Trophoblast cell (in vitro differentiated cells and primary cell): ENCODE measurements around the gene SLC16A14.

Source experiments
- DNase-seq, 2 donors: peaks; one replicate each; pipeline ENCODE4 v3.0.0-alpha.2; 2016
- H2AFZ ChIP-seq: 2 replicates; pipeline ENCODE4 v1.6.1; 2013; ENCODE audit warnings: low read length, moderate library complexity, mild to moderate bottlenecking; ENCODE audit not compliant: insufficient read depth, poor library complexity
- H2AK5ac ChIP-seq: 2 replicates; pipeline ENCODE4 v1.6.1; 2013; ENCODE audit warnings: mild to moderate bottlenecking, low read length
- H2BK120ac ChIP-seq: 2 replicates; pipeline ENCODE4 v1.6.1; 2013; ENCODE audit warnings: low read length, mild to moderate bottlenecking, moderate library complexity; ENCODE audit not compliant: insufficient read depth, poor library complexity
- H2BK12ac ChIP-seq: 2 replicates; pipeline ENCODE4 v1.6.1; 2013; ENCODE audit warnings: mild to moderate bottlenecking, low read length, moderate library complexity
- H2BK5ac ChIP-seq: 2 replicates; pipeline ENCODE4 v1.6.1; 2013; ENCODE audit warnings: low read length, low read depth, moderate library complexity, mild to moderate bottlenecking; ENCODE audit not compliant: poor library complexity
- H3K14ac ChIP-seq: 2 replicates; pipeline ENCODE4 v1.6.1; 2013; ENCODE audit warnings: mild to moderate bottlenecking, low read length
- H3K18ac ChIP-seq: 2 replicates; pipeline ENCODE4 v1.6.1; 2013; ENCODE audit warnings: mild to moderate bottlenecking, low read length
- H3K23ac ChIP-seq: 2 replicates; pipeline ENCODE4 v1.6.1; 2013; ENCODE audit warnings: low read length
- H3K27ac ChIP-seq: 2 replicates; pipeline ENCODE4 v1.5.1; 2013; ENCODE audit warnings: low read depth, mild to moderate bottlenecking, inconsistent platforms, low read length, moderate library complexity
- H3K27me3 ChIP-seq: 2 replicates; pipeline ENCODE4 v1.6.1; 2013; ENCODE audit warnings: inconsistent platforms, mild to moderate bottlenecking, low read length, moderate library complexity; ENCODE audit not compliant: insufficient read depth
- H3K36me3 ChIP-seq, 2 experiments: 1 replicate in 1 of 2; 2 replicates in 1 of 2; pipeline ENCODE4 v1.6.1; 2013; ENCODE audit warnings: low read length in 2 of 2, mild to moderate bottlenecking in 2 of 2, moderate library complexity in 1 of 2; ENCODE audit not compliant: insufficient read depth in 2 of 2, control insufficient read depth in 1 of 2
- H3K4ac ChIP-seq: 2 replicates; pipeline ENCODE4 v1.6.1; 2013; ENCODE audit warnings: low read depth, mild to moderate bottlenecking, low read length, moderate library complexity
- H3K4me1 ChIP-seq, 2 experiments: 1 replicate in 1 of 2; 2 replicates in 1 of 2; pipeline ENCODE4 v1.6.1; 2013; ENCODE audit warnings: low read length in 2 of 2, mild to moderate bottlenecking in 2 of 2, moderate library complexity in 1 of 2; ENCODE audit not compliant: insufficient read depth in 2 of 2, control insufficient read depth in 1 of 2
- H3K4me2 ChIP-seq: 2 replicates; pipeline ENCODE4 v1.6.1; 2013; ENCODE audit warnings: inconsistent platforms, mild to moderate bottlenecking, low read length, moderate library complexity
- H3K4me3 ChIP-seq: 2 replicates; pipeline ENCODE4 v1.5.1; 2013; ENCODE audit warnings: mild to moderate bottlenecking, low read depth, low read length, inconsistent platforms
- H3K79me1 ChIP-seq: one replicate; pipeline ENCODE4 v1.6.1; 2013; ENCODE audit warnings: low read length
- H3K79me2 ChIP-seq: 2 replicates; pipeline ENCODE4 v1.6.1; 2013; ENCODE audit warnings: low read length, mild to moderate bottlenecking; ENCODE audit not compliant: control insufficient read depth, insufficient read depth, poor library complexity
- H3K9ac ChIP-seq: 2 replicates; pipeline ENCODE4 v1.6.1; 2013; ENCODE audit warnings: mild to moderate bottlenecking, low read length
- H3K9me3 ChIP-seq: 2 replicates; pipeline ENCODE4 v1.6.1; 2013; ENCODE audit warnings: low read depth, mild to moderate bottlenecking, control low read depth, inconsistent platforms, low read length; ENCODE audit not compliant: insufficient read depth
- H4K12ac ChIP-seq: 2 replicates; pipeline ENCODE4 v1.6.1; 2013; ENCODE audit warnings: low read depth, mild to moderate bottlenecking, low read length, moderate library complexity
- H4K8ac ChIP-seq: 2 replicates; pipeline ENCODE4 v1.6.1; 2013; ENCODE audit warnings: low read depth, mild to moderate bottlenecking, low read length, moderate library complexity
- H4K91ac ChIP-seq: one replicate; pipeline ENCODE4 v1.6.1; 2013; ENCODE audit warnings: low read depth, mild to moderate bottlenecking, low read length, moderate library complexity
- WGBS: extraction: QIAGEN DNeasy Blood & Tissue Kit; methylation state at CpG from one replicate; pipeline ENCODE4 v1.1.7; 2013; ENCODE audit warnings: missing lambda C conversion rate; ENCODE audit not compliant: insufficient read length, insufficient coverage; ENCODE audit errors: extremely low coverage; 5-methylcytosine and 5-hydroxymethylcytosine counted together

Gene SLC16A14

GRCh38 chr2:230043025-230043424 is 25.7 kb downstream of the SLC16A14 start:
- Histone ChIP-seq H3K18ac (no peak overlapping the region), H3K4me2 (no peak overlapping the region), H2AK5ac (no peak overlapping the region), H2BK12ac (no peak overlapping the region), H3K27me3 (no peaks in the 10 kb centered on the region), H2BK5ac (no peak overlapping the region), H4K12ac (no peak overlapping the region), H3K79me1 (no peaks in the 10 kb centered on the region), H3K27ac (no peak overlapping the region), H2BK120ac (no peak overlapping the region), H3K23ac (no peak overlapping the region), H3K4me1 (no peaks in the 10 kb centered on the region), H3K4me3 (no peak overlapping the region), H4K91ac (no peak overlapping the region), H3K9me3 (peaks cover 2% of the 10 kb centered on the region), H3K9ac (no peak overlapping the region), H2AFZ (no peak overlapping the region), H3K14ac (no peak overlapping the region), H3K79me2 (no peaks in the 10 kb centered on the region), H3K36me3 (no peaks in the 10 kb centered on the region), H3K4ac (no peak overlapping the region), H4K8ac (no peak overlapping the region)
- DNase-seq = no peak
- no CpG with 5 or more reads among the region's 5 CpGs for WGBS

- Histone ChIP-seq H3K4ac (no peak overlapping the region), H3K18ac (no peak overlapping the region), H4K91ac (no peak overlapping the region), H3K4me1 (no peaks in the 10 kb centered on the region), H3K27ac (no peak overlapping the region), H4K8ac (no peak overlapping the region), H3K36me3 (no peaks in the 10 kb centered on the region), H3K14ac (no peak overlapping the region), H2BK5ac (no peak overlapping the region), H2AK5ac (no peak overlapping the region), H2BK120ac (no peak overlapping the region), H2BK12ac (no peak overlapping the region), H3K79me2 (no peaks in the 10 kb centered on the region), H3K9ac (no peak overlapping the region), H2AFZ (no peak overlapping the region), H3K9me3 (peaks cover 2% of the 10 kb centered on the region), H3K27me3 (no peaks in the 10 kb centered on the region), H3K4me2 (no peak overlapping the region), H4K12ac (no peak overlapping the region), H3K79me1 (no peaks in the 10 kb centered on the region), H3K23ac (no peak overlapping the region), H3K4me3 (no peak overlapping the region)
- no CpG with 5 or more reads among the region's 1 CpG for WGBS
- no peak for DNase-seq
Measured at GRCh38 chr2:230042195-230042594, 26.5 kb downstream of the SLC16A14 start.

- Histone ChIP-seq H4K91ac (no peak overlapping the region), H3K4me1 (no peaks in the 10 kb centered on the region), H3K79me2 (no peaks in the 10 kb centered on the region), H2AFZ (no peak overlapping the region), H3K27ac (no peak overlapping the region), H3K79me1 (no peaks in the 10 kb centered on the region), H3K23ac (no peak overlapping the region), H3K4ac (no peak overlapping the region), H3K4me2 (no peak overlapping the region), H4K8ac (no peak overlapping the region), H3K36me3 (no peaks in the 10 kb centered on the region), H4K12ac (no peak overlapping the region), H2BK12ac (no peak overlapping the region), H2BK5ac (no peak overlapping the region), H2BK120ac (no peak overlapping the region), H2AK5ac (no peak overlapping the region), H3K9me3 (no peaks in the 10 kb centered on the region), H3K4me3 (no peak overlapping the region), H3K18ac (no peak overlapping the region), H3K9ac (no peak overlapping the region), H3K14ac (no peak overlapping the region), H3K27me3 (no peaks in the 10 kb centered on the region)
- peak; percentile 5 to 37 for DNase-seq
- no CpG with 5 or more reads among the region's 4 CpGs for WGBS
Measured at GRCh38 chr2:230023313-230023712, 45.4 kb downstream of the SLC16A14 start.

- Histone ChIP-seq H2BK5ac (no peak overlapping the region), H4K12ac (no peak overlapping the region), H3K23ac (no peak overlapping the region), H2AFZ (no peak overlapping the region), H3K18ac (no peak overlapping the region), H3K27me3 (no peaks in the 10 kb centered on the region), H3K4ac (no peak overlapping the region), H3K9ac (no peak overlapping the region), H3K27ac (no peak overlapping the region), H3K4me3 (no peak overlapping the region), H2AK5ac (no peak overlapping the region), H3K9me3 (no peaks in the 10 kb centered on the region), H3K4me1 (no peaks in the 10 kb centered on the region), H3K79me2 (no peaks in the 10 kb centered on the region), H4K8ac (no peak overlapping the region), H3K14ac (no peak overlapping the region), H2BK120ac (no peak overlapping the region), H2BK12ac (no peak overlapping the region), H3K36me3 (no peaks in the 10 kb centered on the region), H4K91ac (no peak overlapping the region), H3K79me1 (no peaks in the 10 kb centered on the region), H3K4me2 (no peak overlapping the region)
- DNase-seq = no peak
- WGBS = no CpG with 5 or more reads among the region's 3 CpGs
Measured at GRCh38 chr2:230019742-230020141, 49.0 kb downstream of the SLC16A14 start.
